WTC11 (cell line): Measurements from ENCODE around the gene DPP8. TPM values are rescaled to one million over a fixed set of nuclear protein-coding genes. Genes with fewer than 3 reads are reported as not detected.

Experiments
- ATAC-seq: fragments of 200-7000 bp; cut with Tn5 transposase; 2 replicates; pipeline ENCODE4 v1.10.0; 2021; ENCODE audit warnings: mild to moderate bottlenecking, moderate library complexity
- CTCF ChIA-PET: fragments of 300-600 bp; sonication (Branson Sonifier 250); formaldehyde crosslinking; loops from one replicate; lab custom pipeline; 2021; ENCODE audit warnings: antibody characterized with exemption; lab: Charles Lee
- POLR2A ChIA-PET: fragments of 350-600 bp; sonication (Branson Sonifier 250); formaldehyde crosslinking; loops from one replicate; lab custom pipeline; 2021; ENCODE audit warnings: antibody characterized with exemption; lab: Charles Lee
- DNase-seq: peaks from one replicate; pipeline ENCODE4 v3.0.0; 2021; ENCODE audit warnings: low spot score
- H3K27ac Mint-ChIP-seq: 2 replicates; pipeline ENCODE4 v1.8.0; 2021; ENCODE audit warnings: mixed read lengths
- H3K27me3 Mint-ChIP-seq: 2 replicates; pipeline ENCODE4 v1.8.0; 2021; ENCODE audit warnings: low read depth, mild to moderate bottlenecking, moderate library complexity, mixed read lengths
- H3K36me3 Mint-ChIP-seq: 2 replicates; pipeline ENCODE4 v1.8.0; 2021; ENCODE audit warnings: mixed read lengths
- H3K4me1 Mint-ChIP-seq: 2 replicates; pipeline ENCODE4 v1.8.0; 2022; ENCODE audit warnings: mixed read lengths
- H3K4me3 Mint-ChIP-seq: 2 replicates; pipeline ENCODE4 v1.8.0; 2021; ENCODE audit warnings: mild to moderate bottlenecking, moderate library complexity, mixed read lengths
- H3K9me3 Mint-ChIP-seq: 2 replicates; pipeline ENCODE4 v1.8.0; 2021; ENCODE audit warnings: mixed read lengths
- CREB1 ChIP-seq: sonication (generic); formaldehyde crosslinking; IDR thresholded peaks from 2 replicates; pipeline ENCODE4 v1.8.0; 2023; ENCODE audit warnings: mild to moderate bottlenecking, missing genetic modification reagents
- CREM ChIP-seq: sonication (generic); formaldehyde crosslinking; IDR thresholded peaks from 2 replicates; pipeline ENCODE4 v1.8.1; 2022; ENCODE audit warnings: mild to moderate bottlenecking, missing genetic modification reagents, moderate library complexity
- ESRRA ChIP-seq: sonication (generic); formaldehyde crosslinking; IDR thresholded peaks from 2 replicates; pipeline ENCODE4 v1.8.1; 2022; ENCODE audit warnings: mild to moderate bottlenecking, missing genetic modification reagents, borderline replicate concordance
- FOXP1 ChIP-seq: sonication (generic); formaldehyde crosslinking; IDR thresholded peaks from 2 replicates; pipeline ENCODE4 v1.8.0; 2022; ENCODE audit warnings: missing genetic modification reagents, mild to moderate bottlenecking, moderate library complexity, borderline replicate concordance
- GRHL2 ChIP-seq: fragments of 250-450 bp; sonication (Bioruptor Pico); IDR thresholded peaks from 2 replicates; pipeline ENCODE4 v1.8.0; 2022; ENCODE audit warnings: mild to moderate bottlenecking, moderate library complexity; ENCODE audit not compliant: insufficient replicate concordance, severe bottlenecking
- NR2C2 ChIP-seq: sonication (generic); formaldehyde crosslinking; IDR thresholded peaks from 2 replicates; pipeline ENCODE4 v1.8.0; 2022; ENCODE audit warnings: mild to moderate bottlenecking, missing genetic modification reagents
- NR3C1 ChIP-seq: sonication (generic); formaldehyde crosslinking; conservative IDR thresholded peaks from 2 replicates; pipeline ENCODE4 v1.8.1; 2023; ENCODE audit warnings: low read depth, mild to moderate bottlenecking, missing genetic modification reagents
- RELA ChIP-seq: sonication (generic); formaldehyde crosslinking; IDR thresholded peaks from 2 replicates; pipeline ENCODE4 v1.8.1; 2022; ENCODE audit warnings: missing genetic modification reagents, mild to moderate bottlenecking, borderline replicate concordance
- SOX15 ChIP-seq: fragments of 250-450 bp; sonication (Bioruptor Pico); IDR thresholded peaks from 2 replicates; pipeline ENCODE4 v1.9.0; 2021; ENCODE audit warnings: mild to moderate bottlenecking
- ZBTB21 ChIP-seq: sonication (generic); formaldehyde crosslinking; IDR thresholded peaks from 2 replicates; pipeline ENCODE4 v1.8.1; 2023; ENCODE audit warnings: mild to moderate bottlenecking, missing genetic modification reagents, borderline replicate concordance
- ZNF121 ChIP-seq: sonication (generic); formaldehyde crosslinking; IDR thresholded peaks from 2 replicates; pipeline ENCODE4 v1.8.0; 2023; ENCODE audit warnings: missing genetic modification reagents
- ZNF263 ChIP-seq: sonication (generic); formaldehyde crosslinking; IDR thresholded peaks from 2 replicates; pipeline ENCODE4 v1.8.1; 2022; ENCODE audit warnings: low read depth, mild to moderate bottlenecking, moderate library complexity, missing genetic modification reagents
- ZNF416 ChIP-seq: fragments of 250-450 bp; sonication (Bioruptor Pico); IDR thresholded peaks from 2 replicates; pipeline ENCODE4 v1.9.0; 2021; ENCODE audit warnings: mild to moderate bottlenecking, inconsistent platforms
- ZNF671 ChIP-seq: fragments of 250-450 bp; sonication (Bioruptor Pico); IDR thresholded peaks from 2 replicates; pipeline ENCODE4 v1.8.0; 2021; ENCODE audit warnings: mild to moderate bottlenecking
- total RNA-seq: library from RNA; stranded (reverse); gene quantifications from 3 replicates; pipeline ENCODE4 v1.2.3, GENCODE V29; 2021
- TF ChIP-seq, protein P1 (sequence below): sonication (generic); formaldehyde crosslinking; IDR thresholded peaks from 2 replicates; pipeline ENCODE4 v1.8.0; 2022; ENCODE audit warnings: mild to moderate bottlenecking, missing genetic modification reagents
- TF ChIP-seq, protein P2 (sequence below): sonication (generic); formaldehyde crosslinking; IDR thresholded peaks from 2 replicates; pipeline ENCODE4 v1.8.1; 2022; ENCODE audit warnings: low read depth, mild to moderate bottlenecking, moderate library complexity, missing genetic modification reagents, borderline replicate concordance
- TF ChIP-seq, protein P3 (sequence below): sonication (generic); formaldehyde crosslinking; IDR thresholded peaks from 2 replicates; pipeline ENCODE4 v1.8.0; 2022; ENCODE audit warnings: mild to moderate bottlenecking, missing genetic modification reagents
- TF ChIP-seq, protein P4 (sequence below): sonication (generic); formaldehyde crosslinking; IDR thresholded peaks from 2 replicates; pipeline ENCODE4 v1.8.0; 2022; ENCODE audit warnings: mild to moderate bottlenecking, missing genetic modification reagents

Gene DPP8
- total RNA-seq, 1 experiment from 2014 or later = 31.9 TPM

DNA sequence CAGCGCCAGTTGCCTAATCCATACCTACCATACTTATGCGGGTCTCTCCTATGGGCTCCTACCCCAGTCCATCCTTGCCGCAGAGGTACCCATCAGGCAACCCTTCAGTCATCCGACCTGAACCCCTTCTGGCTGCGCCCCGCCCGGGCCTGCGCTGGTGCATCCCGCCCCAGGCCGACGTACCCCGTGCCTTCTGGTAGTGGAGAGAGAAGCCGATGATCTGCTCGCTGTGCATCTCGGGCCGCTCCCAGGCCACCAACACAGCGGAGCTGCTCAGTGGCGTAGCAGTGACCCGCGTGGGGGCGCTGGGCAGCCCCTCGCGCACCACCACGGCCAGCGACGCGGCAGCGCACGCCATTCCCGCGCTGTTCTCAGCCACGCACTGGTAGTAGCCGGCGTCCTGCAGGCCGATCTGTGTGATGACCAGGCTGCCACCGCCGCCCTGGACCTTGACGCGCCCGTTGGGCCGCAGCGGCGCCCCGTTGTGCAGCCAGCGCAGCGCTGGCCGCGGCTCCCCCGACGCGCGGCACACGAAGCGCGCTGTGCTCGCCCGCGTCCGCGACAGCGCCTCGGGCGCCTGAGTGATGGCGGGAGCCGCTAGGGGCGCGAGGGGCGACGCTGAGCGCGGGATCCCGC, 121.8 kb downstream of the DPP8 start (continued):
- TF ChIP-seq, protein P1, sequence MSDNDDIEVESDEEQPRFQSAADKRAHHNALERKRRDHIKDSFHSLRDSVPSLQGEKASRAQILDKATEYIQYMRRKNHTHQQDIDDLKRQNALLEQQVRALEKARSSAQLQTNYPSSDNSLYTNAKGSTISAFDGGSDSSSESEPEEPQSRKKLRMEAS (CRISPR knock-in tag) = peak; percentile 48; the same call in 1 of the 2 replicates
- TF ChIP-seq NR3C1 (no peak), RELA (CRISPR knock-in tag) (peak; percentile 39; the same call in 1 of the 2 replicates), ZNF263 (CRISPR knock-in tag) (0 out of 2 replicates have a peak, but pooled peaks have one; percentile 30), CREM (CRISPR knock-in tag) (peak; percentile 76), NR2C2 (CRISPR knock-in tag) (no peak), ESRRA (CRISPR knock-in tag) (peak; percentile 49; the same call in 1 of the 2 replicates), ZNF416 (CRISPR knock-in tag) (0 out of 2 replicates have a peak, but pooled peaks have one; percentile 26), FOXP1 (CRISPR knock-in tag) (peak; percentile 46; the same call in 1 of the 2 replicates)
- TF ChIP-seq, protein P2, sequence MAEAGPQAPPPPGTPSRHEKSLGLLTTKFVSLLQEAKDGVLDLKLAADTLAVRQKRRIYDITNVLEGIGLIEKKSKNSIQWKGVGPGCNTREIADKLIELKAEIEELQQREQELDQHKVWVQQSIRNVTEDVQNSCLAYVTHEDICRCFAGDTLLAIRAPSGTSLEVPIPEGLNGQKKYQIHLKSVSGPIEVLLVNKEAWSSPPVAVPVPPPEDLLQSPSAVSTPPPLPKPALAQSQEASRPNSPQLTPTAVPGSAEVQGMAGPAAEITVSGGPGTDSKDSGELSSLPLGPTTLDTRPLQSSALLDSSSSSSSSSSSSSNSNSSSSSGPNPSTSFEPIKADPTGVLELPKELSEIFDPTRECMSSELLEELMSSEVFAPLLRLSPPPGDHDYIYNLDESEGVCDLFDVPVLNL = peak; percentile 51; the same call in 1 of the 2 replicates

DNA sequence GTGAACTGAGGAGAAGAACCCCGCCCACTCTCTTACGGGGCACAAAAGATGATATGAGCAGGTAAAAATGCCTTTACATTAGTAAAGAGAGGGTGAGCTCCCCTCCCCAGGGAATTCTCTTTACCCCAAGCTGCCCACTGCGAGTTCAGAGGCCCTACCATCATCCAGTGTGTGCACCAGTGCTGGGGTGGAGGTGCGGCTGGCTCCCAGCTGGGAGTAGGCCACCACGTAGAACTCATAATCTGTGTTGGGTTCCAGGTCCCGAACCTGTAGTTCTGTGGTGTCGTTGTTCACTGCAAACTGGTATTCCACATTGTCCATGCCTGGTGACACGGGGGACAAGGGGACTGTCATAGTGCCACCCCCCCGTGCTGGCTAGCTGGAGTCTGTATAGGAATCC, 122.6 kb downstream of the DPP8 start:
- no peaks in the 10 kb centered on the region for H3K9me3 Mint-ChIP-seq
- H3K4me1 Mint-ChIP-seq = peaks cover 15% of the 10 kb centered on the region
- H3K36me3 Mint-ChIP-seq = peaks cover 6% of the 10 kb centered on the region
- H3K4me3 Mint-ChIP-seq = no peak overlapping the region
- H3K27ac Mint-ChIP-seq = no peak overlapping the region
- DNase-seq = no peak
- ATAC-seq = no peak
- TF ChIP-seq, protein P3, sequence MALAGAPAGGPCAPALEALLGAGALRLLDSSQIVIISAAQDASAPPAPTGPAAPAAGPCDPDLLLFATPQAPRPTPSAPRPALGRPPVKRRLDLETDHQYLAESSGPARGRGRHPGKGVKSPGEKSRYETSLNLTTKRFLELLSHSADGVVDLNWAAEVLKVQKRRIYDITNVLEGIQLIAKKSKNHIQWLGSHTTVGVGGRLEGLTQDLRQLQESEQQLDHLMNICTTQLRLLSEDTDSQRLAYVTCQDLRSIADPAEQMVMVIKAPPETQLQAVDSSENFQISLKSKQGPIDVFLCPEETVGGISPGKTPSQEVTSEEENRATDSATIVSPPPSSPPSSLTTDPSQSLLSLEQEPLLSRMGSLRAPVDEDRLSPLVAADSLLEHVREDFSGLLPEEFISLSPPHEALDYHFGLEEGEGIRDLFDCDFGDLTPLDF (CRISPR knock-in tag) = no peak
- TF ChIP-seq ZNF121 (CRISPR knock-in tag) (no peak), SOX15 (CRISPR knock-in tag) (no peak), GRHL2 (CRISPR knock-in tag) (no peak), ZNF671 (CRISPR knock-in tag) (no peak), CREB1 (CRISPR knock-in tag) (no peak), ZBTB21 (CRISPR knock-in tag) (no peak)
- TF ChIP-seq, protein P2 = no peak
- ChIA-PET POLR2A (no interaction called here), CTCF (interaction anchor here (1.0 to 1.9 kb wide), 3 partner anchors 10 to 57 kb away, joined by 3 to 10 read pairs (median 3); no protein-coding TSS in a partner anchor)
- H3K27me3 Mint-ChIP-seq = peaks cover 43% of the 10 kb centered on the region

DNA sequence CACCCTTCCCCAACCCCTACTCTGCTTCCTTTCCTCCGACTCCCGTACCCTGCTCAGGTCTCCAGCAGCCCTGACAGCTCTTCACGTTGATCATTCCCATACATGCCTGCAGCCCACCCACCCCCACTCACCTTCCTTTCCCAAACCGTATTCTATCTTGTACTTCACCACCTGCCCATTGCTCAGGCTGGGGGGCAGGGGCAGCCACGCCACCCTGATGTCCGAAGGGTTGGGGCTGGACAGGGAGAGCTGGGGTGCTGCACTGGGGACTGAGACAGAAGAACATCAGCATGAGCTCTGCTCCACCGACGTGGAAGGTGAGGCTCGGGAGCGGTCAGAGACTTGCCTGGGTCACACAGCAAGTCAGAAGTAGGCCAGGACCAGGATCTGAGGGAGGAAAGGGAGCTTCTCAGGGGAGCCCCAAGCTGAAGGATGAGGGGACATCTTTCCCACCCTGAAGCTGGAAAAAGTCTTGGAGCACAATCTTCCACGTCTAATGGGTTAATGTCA, 123.2 kb downstream of the DPP8 start:
- Mint-ChIP-seq H3K4me1 (peaks cover 15% of the 10 kb centered on the region), H3K9me3 (no peaks in the 10 kb centered on the region), H3K36me3 (peaks cover 7% of the 10 kb centered on the region), H3K27me3 (peaks cover 43% of the 10 kb centered on the region), H3K27ac (no peak overlapping the region), H3K4me3 (no peak overlapping the region)
- ATAC-seq (no peak), DNase-seq (no peak)
- ChIA-PET POLR2A (no interaction called here), CTCF (interaction anchor here (1.0 to 1.9 kb wide), 4 partner anchors 10 to 76 kb away, joined by 3 to 10 read pairs (median 3); no protein-coding TSS in a partner anchor)
- TF ChIP-seq, protein P4, sequence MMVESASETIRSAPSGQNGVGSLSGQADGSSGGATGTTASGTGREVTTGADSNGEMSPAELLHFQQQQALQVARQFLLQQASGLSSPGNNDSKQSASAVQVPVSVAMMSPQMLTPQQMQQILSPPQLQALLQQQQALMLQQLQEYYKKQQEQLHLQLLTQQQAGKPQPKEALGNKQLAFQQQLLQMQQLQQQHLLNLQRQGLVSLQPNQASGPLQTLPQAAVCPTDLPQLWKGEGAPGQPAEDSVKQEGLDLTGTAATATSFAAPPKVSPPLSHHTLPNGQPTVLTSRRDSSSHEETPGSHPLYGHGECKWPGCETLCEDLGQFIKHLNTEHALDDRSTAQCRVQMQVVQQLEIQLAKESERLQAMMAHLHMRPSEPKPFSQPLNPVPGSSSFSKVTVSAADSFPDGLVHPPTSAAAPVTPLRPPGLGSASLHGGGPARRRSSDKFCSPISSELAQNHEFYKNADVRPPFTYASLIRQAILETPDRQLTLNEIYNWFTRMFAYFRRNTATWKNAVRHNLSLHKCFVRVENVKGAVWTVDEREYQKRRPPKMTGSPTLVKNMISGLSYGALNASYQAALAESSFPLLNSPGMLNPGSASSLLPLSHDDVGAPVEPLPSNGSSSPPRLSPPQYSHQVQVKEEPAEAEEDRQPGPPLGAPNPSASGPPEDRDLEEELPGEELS = no peak
